ENCODE measurements around the gene GRIK2. TPM values are rescaled to one million over a fixed set of nuclear protein-coding genes. Genes with fewer than 3 reads are reported as not detected.

GRIK2 gene
- total and polyA plus RNA-seq, 7 donors, result 0.03 to 2.9 (median 0.53) TPM; not detected in 1

- H3K4me1 ChIP-seq, result no peaks in the 10 kb centered on the region
- H3K9me3 ChIP-seq, result no peaks in the 10 kb centered on the region
- H3K36me3 ChIP-seq (ENCODE audit: insufficient read depth in 1 of 2, low read depth in 1 of 2), result no peaks in the 10 kb centered on the region
- ATAC-seq (no peak), DNase-seq (no peak)
- no peak overlapping the region for H3K4me3 ChIP-seq
- intact Hi-C loops (cut with DNase I), result no loop called here
- H3K27me3 ChIP-seq (ENCODE audit: insufficient read depth in 3 of 3, low read length in 2 of 3), result no peaks in the 10 kb centered on the region
- no peak overlapping the region for H3K27ac ChIP-seq
- WGBS, 3 donors, result 67 to 82% (median 71%) methylated on average over 3 of the region's 3 CpGs
- TF ChIP-seq CTCF (IDR thresholded peaks at IDR 0.05), result no peak
These were observed 376.6 kb downstream of the GRIK2 start for GRCh38 chr6:101770116-101770515.

- no peak overlapping the region for H3K27ac ChIP-seq
- no peaks in the 10 kb centered on the region for H3K36me3 ChIP-seq (ENCODE audit: insufficient read depth in 1 of 2, low read depth in 1 of 2)
- WGBS, 3 donors, result 32 to 51% (median 39%) methylated on average over 7 of the region's 7 CpGs
- no peak overlapping the region for H3K4me3 ChIP-seq
- DNase-seq, result no peak
- no peaks in the 10 kb centered on the region for H3K27me3 ChIP-seq (ENCODE audit: insufficient read depth in 3 of 3, low read length in 2 of 3)
- intact Hi-C loops (cut with DNase I), result no loop called here
- peak in 1 of 4 donors; percentile 35 for ATAC-seq
- TF ChIP-seq CTCF (IDR thresholded peaks at IDR 0.05), result no peak
- H3K4me1 ChIP-seq, result no peaks in the 10 kb centered on the region
- no peaks in the 10 kb centered on the region for H3K9me3 ChIP-seq
These were observed 383.4 kb downstream of the GRIK2 start for GRCh38 chr6:101776919-101777350.

GRCh38 chr6:101777646-101778045, 384.1 kb downstream of the GRIK2 start:
- no peaks in the 10 kb centered on the region for H3K4me1 ChIP-seq
- no peaks in the 10 kb centered on the region for H3K36me3 ChIP-seq (ENCODE audit: insufficient read depth in 1 of 2, low read depth in 1 of 2)
- no peak for TF ChIP-seq CTCF (IDR thresholded peaks at IDR 0.05)
- WGBS, 3 donors, result 12 to 15% (median 12%) methylated on average over 2 of the region's 2 CpGs
- H3K4me3 ChIP-seq, result no peak overlapping the region
- H3K27me3 ChIP-seq (ENCODE audit: insufficient read depth in 3 of 3, low read length in 2 of 3), result no peaks in the 10 kb centered on the region
- intact Hi-C loops (cut with DNase I), result no loop called here
- DNase-seq, result no peak
- ATAC-seq, result no peak
- H3K9me3 ChIP-seq, result no peaks in the 10 kb centered on the region
- H3K27ac ChIP-seq, result no peak overlapping the region

- Histone ChIP-seq H3K36me3 (ENCODE audit: insufficient read depth in 1 of 2, low read depth in 1 of 2) (no peaks in the 10 kb centered on the region), H3K9me3 (no peaks in the 10 kb centered on the region), H3K27me3 (ENCODE audit: insufficient read depth in 3 of 3, low read length in 2 of 3) (no peaks in the 10 kb centered on the region), H3K4me3 (no peak overlapping the region), H3K4me1 (no peaks in the 10 kb centered on the region), H3K27ac (no peak overlapping the region)
- ATAC-seq (no peak), DNase-seq (no peak)
- intact Hi-C loops (cut with DNase I), result no loop called here
- no peak for TF ChIP-seq CTCF (IDR thresholded peaks at IDR 0.05)
- 51 to 81% (median 67%) methylated on average over 1 of the region's 1 CpG for WGBS, 3 donors
These were observed 385.7 kb downstream of the GRIK2 start for GRCh38 chr6:101779051-101779844.

GRCh38 chr6:101783287-101783686, 389.8 kb downstream of the GRIK2 start:
- WGBS, 3 donors, result 86 to 96% (median 93%) methylated on average over 1 of the region's 1 CpG
- H3K9me3 ChIP-seq, result peaks cover 9% of the 10 kb centered on the region
- no peak overlapping the region for H3K27ac ChIP-seq
- intact Hi-C loops (cut with DNase I), result no loop called here
- ATAC-seq, result no peak
- no peaks in the 10 kb centered on the region for H3K36me3 ChIP-seq (ENCODE audit: insufficient read depth in 1 of 2, low read depth in 1 of 2)
- no peaks in the 10 kb centered on the region for H3K4me1 ChIP-seq
- no peak for DNase-seq
- no peak overlapping the region for H3K4me3 ChIP-seq
- no peak for TF ChIP-seq CTCF (IDR thresholded peaks at IDR 0.05)
- no peaks in the 10 kb centered on the region for H3K27me3 ChIP-seq (ENCODE audit: insufficient read depth in 3 of 3, low read length in 2 of 3)

Measured in psoas muscle (tissue), 8 donors.